DMS153 (cell line): ENCODE measurements around the gene POM121.
"Not testable (repeated sequence)": the region's sequence is repeated elsewhere in the genome, so short reads cannot be mapped to it uniquely, and the experiment has no call there.

ENCODE experiments used
- DNase-seq: peaks from one replicate; lab custom pipeline; 2025; lab: John Stamatoyannopoulos, UW

POM121 gene

GRCh38 chr7:72997887-72998468, 73.1 kb downstream of the POM121 start:
- not testable (repeated sequence) for DNase-seq
